Ovary (tissue), 3 donors: ENCODE data around the gene F12.
"Not testable (repeated sequence)": the region's sequence is repeated elsewhere in the genome, so short reads cannot be mapped to it uniquely, and the experiment has no call there.

ENCODE experiments used
- CTCF ChIP-seq, 3 donors: fragments of 450-650 bp in 2 of 3; fragments of 200-600 bp in 1 of 3; IDR thresholded peaks; one replicate each; pipeline versions ENCODE4 v1.5.1 to v1.8.0; 2016 to 2022; ENCODE audit warnings: antibody characterized with exemption in 3 of 3, mild to moderate bottlenecking in 1 of 3
- EP300 ChIP-seq: sonication (generic); formaldehyde crosslinking; IDR thresholded peaks from one replicate; pipeline ENCODE4 v1.6.1; 2017; ENCODE audit warnings: antibody characterized with exemption
- POLR2A ChIP-seq: fragments of 450-650 bp; IDR thresholded peaks from one replicate; pipeline ENCODE4 v1.6.1; 2017; ENCODE audit warnings: antibody characterized with exemption, mild to moderate bottlenecking, moderate library complexity
- donor health status: DM: no; HTN: no; CAD: no.

- TF ChIP-seq POLR2A; CTCF (IDR thresholded peaks at IDR 0.05); EP300: not testable (repeated sequence)
These were observed 11.1 kb upstream of the F12 start for GRCh38 chr5:177420472-177420871.
